Smooth muscle cell of the brain vasculature (primary cell): ENCODE measurements around the gene LY6G6F.

Source experiments
- DNase-seq: peaks from one replicate; pipeline ENCODE4 v3.0.0-alpha.2; 2012; ENCODE audit warnings: low read depth, low spot score

Gene LY6G6F

DNA sequence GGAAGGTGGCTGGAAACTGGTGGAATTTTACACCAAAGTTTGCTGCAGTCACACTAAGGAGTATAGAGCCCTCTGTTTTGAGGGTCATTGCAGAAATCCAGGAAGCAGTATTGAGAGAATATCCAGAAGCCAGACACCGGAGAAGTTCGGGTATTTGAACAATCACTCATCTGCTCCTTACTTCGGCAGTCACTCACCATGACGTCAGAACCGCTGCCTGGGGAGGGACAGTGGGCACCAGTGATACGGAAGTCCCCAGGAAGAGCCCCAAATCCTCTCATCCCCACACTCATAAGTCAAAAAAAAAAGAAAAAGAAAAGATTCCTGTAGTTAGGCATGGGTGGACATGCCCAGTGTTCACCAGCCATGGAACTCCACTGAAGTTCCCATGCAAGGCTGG, 29.8 kb upstream of the LY6G6F start:
- DNase-seq = no peak

DNA sequence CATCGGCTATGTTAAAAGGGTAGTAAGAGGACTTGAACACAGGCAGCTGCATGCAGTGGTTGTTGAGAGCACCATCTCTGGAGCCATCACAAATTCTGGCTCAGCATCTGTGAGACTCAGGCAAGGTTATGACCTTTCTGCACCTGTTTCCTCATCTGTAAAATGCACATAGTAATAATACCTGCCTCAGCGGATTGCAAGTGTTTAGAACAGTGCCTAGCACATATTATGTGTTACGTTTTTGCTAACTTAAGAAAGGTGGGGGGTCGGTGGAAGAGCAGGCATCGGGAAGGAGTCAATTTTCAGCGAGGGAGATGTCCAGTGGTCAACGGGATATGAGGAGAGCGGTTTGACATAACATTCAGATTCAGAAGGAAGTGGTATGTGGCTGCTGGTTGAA, 28.7 kb upstream of the LY6G6F start:
- DNase-seq = no peak

DNA sequence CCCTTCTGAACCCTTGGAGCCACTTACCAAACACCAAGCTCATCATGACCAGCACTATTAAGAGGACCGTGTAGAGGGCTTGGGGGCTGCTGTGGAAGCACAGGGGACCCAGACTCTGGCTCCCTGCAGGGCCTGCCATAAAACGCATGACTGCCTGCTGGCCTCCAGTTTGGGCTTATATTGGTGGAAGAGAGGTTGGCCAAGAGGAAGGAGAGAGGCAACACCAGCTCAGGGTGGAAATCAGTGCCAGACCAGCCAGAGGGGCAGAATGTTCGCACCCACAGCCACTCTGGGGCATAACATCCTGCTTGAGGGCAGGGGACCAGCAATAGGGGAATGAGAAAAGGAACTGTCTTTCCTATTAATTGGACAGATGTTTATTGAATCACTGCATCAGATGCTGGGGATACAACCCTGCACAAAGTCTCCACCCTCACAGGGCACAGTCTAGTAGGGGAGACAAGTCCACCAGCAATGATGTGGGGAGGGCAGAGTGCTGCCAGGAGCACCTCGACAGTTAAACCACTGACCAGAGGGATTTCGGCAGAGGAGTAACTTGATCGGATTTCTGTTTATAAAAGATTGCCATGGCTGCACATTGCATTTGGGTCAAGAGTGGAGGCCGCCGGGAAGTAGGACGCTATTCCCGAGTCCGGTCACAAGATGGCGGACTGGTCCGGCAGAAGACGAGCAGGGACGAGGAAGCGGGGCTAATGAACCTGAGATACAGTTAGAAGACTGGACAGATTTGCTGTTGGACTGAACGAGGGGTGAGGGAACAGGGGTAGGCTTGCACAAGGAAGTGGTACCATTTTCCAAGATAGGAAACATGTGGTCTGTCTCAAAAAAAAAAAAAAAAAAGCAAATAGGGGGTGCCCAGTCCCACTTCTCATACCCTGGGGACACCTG, 26.2 kb upstream of the LY6G6F start, which contains the start of gene LY6G5C:
Gene LY6G5C (minus strand): TSS at position 842 of the 909 bp plus-strand sequence. CDS start 694 bp downstream, at position 148.
- DNase-seq = peak; percentile 72

DNA sequence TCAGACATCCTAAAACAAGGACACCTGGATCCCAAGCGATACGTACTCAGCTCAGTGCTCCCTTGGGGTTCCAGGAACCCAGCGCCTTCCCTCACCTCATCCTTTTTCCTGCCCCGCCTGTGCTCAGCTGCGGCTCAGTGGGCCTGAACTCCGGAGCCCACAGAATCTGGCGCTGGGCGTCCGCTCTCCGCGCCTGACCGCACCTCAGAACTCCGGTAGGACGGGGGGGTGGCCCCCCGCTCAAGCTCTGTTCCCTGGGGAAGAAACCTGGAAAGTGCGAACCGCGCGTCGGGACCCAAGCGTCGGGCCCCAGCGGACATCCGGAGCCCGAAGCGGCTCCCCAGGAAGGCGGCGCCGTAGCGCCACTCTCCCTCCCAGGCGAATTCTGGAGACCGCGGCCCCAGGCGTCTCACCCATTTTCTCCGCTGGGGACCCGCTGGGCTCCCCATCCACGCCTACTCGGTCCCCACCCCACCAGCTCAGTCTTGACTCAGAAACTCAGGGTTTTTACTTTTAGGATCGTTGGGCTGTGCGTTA, 25.5 kb upstream of the LY6G6F start:
- no peak for DNase-seq

DNA sequence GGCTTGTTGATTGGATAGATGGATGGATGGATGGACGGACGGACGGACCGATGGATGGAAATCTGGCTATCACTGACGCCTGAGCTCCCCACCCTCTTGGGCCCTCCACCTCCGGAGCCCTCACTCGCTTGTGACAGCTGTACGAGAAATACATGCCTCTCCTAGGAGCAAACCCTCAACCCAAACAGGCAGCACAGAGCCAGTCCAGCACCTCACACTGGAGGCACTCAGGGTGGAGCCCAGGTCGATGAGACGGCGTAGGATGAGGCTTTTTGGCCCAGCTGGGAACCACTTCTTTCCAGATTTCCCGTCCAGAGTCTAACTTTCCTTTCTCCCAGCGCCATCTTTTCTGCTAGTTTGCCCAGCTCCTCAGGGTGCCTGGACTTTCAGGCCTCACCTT, 23.1 kb upstream of the LY6G6F start:
- no peak for DNase-seq

DNA sequence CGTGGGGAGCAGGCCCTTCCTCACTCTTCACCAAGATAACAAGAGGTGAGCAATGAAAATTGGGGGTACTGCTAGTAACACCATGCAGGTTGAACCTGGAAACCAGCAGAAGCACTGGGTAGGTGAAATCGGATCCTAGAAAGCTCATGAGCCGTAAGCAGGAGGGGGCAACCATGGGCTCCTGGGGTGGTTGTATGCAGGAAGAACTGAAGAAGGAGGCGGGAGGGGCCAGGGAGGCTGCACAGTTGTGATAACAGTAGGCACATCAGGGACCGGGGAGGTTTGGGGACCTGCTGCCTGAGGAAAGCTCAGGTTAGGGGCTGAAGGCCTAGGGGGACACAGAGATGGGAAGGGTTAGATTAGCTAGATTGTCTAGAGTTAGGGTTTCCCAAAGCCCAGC, 20.2 kb upstream of the LY6G6F start:
- no peak for DNase-seq

DNA sequence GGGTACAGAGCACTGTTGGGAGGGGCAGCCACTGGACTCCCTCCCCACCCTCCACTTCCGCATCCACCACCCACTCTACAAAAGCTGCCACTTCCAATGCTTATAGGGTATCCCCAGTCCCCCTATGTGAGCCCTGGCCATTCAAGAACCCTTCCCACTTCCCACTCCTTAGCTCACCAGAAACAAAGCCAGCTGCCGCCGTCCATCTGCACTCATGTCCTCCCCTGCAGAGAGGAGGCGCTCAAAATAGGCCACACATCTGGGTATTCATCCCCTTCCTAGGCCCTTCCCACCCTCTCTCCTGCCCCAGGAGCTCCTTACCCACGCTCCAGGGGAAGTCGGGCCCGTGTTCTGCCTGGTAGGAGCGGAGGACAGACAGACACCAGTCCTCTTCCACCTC, 19.3 kb upstream of the LY6G6F start:
- DNase-seq = no peak

DNA sequence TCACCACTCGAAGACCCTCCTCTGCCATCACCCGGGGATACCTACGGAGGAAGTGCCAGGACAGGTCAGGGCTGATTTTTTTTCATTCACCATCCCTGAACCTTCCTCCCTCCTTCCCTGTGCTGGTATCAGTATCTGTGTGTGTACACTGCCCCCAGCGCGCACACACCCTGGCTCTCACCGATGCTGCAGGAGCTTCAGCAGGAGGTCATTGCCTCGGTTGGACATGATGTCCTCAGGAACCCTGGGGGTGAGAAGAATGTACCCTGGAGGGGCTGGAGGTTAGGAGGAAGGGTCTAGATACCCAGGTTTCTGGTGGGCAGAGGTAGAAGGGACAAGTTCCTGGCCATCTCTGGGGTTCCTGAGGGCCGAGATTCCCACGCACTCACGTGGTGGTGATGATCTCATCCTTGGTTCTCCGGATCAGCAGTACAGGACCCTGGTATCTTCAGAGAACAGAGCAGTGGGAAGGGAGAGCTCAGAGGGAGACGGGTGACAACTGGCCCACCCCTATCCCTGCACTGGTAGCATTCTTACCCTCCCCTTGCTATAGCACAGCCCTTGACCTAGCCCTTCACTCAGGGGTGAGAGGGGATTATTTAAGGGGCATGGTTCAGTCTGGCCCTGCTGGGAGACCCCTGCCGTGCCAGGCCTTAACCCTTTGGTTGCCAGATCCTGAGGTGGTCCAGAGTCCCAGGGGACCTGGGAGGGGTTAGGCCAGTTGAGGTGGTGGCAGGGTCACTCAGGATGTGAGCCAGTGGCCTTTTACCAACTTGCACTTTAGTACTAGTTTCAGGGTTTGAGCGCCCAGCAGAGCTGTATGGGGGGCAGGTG, 18.6 kb upstream of the LY6G6F start:
- DNase-seq = no peak

DNA sequence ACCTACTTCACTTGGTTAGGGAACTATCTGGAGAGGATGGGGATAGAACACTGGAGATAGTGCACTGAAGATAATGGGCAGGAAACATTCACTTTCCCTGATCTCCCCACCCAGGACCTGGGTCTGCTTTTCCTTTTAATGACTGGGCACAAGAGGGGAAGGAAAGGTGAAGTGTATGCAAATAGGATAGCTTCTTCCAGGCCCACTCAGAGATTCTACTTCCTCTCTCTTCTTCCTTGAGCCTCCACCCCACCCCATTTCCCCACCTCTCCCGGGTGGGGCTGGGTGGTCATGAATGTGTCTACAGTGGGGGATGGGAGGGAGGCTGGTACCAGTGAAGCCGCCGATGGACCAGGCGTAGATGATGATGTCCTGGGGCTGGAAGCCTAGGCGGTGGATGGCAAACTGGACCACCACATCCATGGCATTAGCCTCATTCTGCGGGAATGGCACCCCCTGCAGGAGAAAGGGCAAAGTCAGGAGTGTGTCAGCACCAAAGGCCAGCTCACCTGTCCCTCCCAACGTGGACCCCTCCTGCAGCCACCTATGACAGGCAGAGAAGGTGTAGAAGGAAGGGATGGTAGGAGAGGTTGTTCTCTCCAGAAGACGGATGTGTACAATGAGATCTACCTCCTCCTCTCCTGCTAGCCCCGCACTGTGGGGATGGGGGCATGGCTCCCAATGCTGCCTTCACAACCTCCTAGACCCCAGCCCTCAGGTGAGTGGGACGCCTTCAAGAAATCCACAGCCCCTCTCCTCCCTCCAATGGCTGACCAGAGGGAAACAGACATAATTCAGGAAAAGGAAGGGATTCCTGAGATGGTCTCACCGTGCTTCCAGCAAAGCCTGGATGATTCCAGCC, 17.2 kb upstream of the LY6G6F start:
- DNase-seq = no peak

DNA sequence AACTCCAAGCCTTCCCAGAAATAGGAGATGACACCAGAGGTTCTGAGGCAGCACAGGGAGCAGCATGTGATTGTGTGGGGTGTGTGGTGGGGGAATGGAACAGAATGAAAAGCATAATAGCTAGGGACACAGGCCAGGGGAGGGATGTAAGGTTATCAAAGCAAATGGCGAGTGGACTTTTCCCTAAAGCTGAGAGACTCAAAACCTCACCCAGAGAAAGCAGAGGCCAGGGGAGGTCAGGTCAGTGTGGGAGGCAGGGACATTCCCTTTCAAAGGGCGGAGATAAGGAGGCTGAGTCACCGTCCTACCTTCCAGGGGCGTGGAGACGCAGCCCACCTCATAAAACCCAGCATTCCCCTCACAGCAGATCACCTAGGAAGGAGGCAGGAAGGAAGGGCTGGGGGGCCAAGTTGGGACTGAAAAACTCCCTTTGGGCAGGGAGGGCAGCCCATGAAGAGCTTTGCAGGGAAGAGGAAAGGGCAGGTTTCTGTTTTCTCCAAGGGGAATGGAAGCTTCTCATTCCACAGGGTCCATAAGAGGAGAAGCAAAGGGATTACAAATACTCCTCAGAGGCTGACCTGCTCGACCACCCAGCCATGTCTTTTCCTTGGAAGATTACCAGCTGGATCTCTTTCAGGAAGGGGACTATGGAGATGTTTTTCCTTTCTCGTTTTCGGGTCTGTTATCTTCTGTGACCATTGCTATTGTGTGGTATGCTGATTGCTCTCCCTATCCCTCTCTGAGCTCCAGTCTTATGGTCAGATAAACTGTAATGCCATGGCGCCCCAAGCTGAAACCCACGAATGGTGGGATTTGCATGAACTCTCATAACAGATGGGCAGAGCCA, 16.2 kb upstream of the LY6G6F start:
- no peak for DNase-seq

DNA sequence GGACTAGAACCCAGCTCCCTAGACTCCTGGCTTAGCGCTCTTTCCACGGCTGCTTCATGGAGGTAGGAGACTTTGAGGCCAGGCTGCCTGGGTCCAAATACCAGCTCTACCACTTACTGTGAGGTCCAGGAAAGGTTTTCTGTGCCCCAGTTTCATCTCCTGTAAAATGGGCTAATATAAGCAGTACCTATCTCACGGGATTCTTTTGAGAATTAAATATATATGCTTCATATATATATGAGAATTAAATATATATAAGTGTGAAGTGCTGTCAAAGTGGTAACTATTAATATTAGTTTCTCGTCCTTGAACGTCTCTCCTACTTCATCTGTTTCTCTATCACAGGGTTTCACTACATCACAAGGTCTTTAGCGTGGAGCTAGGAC, 15.6 kb upstream of the LY6G6F start:
- DNase-seq = no peak

DNA sequence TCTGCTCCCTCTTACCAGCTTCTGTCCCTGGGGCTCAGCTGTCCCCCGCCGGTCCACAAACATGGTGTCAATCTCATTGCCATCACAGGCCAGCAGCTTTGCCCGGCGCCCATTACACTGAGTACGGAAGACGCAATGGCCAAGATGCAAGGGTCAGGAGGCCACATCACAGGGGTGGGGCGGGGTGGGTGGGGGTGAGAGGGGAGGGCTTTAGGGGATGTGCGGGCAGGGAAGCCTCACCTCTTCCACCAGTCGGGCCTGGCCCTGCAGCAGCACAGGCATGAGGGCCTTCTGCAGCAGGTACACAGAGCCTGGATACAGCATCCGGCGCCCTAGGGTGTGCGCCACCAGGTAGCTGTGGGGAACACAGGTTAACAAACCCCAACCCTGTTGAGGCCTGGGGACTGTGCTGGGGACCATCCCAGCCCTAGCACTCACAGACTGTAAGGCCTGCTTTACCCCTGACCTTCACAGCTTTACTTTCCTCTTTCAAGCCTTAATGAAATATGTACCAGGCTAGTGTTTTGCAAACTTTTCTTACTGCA, 15.0 kb upstream of the LY6G6F start:
- DNase-seq = no peak

DNA sequence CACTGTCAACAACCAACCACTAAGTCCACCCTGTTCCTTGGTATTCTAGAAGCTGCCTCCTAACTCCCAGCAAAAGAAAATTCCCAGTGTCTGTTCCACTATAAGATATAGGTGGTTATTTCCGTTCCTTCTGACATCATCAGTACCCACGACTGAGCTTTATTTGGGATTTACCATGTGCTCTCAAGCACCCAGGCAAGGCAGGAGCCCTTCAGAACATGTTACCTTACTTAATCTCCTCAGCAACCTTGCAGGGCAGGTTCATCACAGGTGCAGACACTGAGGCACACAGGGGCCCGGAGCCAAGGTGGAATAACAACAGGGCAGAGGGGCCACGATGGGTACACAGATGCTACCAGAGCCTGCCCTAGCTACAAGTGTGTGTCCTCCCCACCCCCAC, 14.3 kb upstream of the LY6G6F start:
- DNase-seq = no peak

DNA sequence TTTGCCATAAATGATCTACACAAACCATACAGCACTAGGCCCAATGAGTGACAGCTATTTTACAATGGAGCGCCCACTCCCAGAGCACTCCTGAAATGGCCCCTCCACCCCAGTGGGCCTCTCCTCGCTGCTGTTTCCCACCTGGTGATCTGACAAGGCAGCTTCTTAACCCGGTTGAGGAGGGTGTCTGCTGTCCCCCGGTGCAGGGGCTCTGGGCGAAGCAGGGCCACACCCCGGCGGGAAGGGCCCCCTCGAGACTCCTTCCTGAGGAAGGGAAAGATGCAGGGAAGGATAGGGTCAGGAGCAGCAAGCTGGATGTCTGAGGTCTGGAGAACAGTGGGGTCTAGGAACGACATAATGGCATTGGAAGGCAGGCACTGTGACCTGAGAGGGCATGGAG, 13.8 kb upstream of the LY6G6F start:
- no peak for DNase-seq

DNA sequence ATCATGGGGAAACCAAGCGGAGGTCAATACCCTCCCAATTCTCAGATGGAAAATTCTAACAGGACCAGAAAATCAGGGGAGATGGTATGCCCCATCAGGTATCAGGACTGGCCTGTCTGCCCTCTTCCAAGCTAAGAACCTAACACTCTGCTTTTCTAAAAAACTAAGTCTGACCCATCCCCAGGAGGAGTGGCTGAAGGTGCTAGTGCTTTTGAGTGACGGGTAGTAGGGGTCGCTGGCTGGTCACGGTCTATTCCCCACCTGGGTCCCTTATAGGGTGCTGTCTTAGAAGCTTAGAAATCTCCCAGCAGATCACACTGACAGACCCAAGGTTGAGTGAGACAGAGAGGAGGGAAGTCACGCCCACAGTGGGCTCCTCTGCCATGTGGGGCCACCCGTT, 13.1 kb upstream of the LY6G6F start:
- no peak for DNase-seq

DNA sequence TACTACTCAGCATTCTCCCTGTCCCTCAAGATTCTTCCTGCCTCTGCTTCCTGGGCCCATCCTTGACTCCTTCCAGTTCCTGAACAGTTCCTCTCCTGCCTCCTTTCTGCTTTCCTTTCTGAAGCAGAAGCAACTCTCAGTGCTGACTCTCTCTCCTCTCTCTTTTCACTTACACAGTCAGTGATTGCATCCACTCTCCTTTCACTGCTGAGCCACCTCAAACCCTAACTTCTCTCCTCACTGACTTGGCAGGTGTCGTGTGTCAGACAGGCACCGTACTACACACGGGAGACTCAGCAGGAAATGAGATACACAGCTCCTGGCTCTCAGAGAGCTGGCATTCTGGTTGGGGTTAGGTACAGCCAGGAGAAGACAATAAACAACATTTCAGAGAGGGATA, 9.1 kb upstream of the LY6G6F start:
- DNase-seq = no peak

DNA sequence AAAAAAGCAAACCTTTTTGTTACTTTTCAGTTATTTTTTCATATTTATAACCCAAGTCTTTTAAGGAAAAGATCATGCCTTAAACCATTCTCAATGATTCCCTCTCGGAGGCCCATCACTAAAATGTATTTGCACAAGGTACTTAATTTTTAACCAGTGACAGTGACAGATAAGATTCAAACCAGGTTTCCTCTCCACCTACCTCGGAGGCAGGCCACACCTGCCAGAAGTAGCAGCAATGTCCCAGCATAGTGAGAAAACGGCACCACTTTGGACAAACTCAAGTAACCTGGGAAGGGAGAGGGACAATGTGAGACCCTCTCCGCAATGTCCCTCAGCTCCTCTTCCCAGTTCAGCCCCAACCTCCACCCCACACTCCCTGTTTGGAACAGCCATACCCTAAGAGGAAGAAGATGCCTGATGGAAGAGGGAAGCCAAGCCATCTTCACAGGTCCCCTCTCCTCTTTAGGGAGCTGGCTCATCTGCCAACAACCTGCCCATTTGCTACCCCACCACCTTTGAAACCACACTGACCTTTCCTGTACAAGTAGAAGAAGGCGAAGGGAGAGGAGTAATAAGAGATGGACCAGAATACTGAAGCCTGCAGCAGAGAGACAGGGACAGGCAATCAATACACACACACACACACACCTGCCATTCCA, 5.8 kb upstream of the LY6G6F start:
- no peak for DNase-seq

DNA sequence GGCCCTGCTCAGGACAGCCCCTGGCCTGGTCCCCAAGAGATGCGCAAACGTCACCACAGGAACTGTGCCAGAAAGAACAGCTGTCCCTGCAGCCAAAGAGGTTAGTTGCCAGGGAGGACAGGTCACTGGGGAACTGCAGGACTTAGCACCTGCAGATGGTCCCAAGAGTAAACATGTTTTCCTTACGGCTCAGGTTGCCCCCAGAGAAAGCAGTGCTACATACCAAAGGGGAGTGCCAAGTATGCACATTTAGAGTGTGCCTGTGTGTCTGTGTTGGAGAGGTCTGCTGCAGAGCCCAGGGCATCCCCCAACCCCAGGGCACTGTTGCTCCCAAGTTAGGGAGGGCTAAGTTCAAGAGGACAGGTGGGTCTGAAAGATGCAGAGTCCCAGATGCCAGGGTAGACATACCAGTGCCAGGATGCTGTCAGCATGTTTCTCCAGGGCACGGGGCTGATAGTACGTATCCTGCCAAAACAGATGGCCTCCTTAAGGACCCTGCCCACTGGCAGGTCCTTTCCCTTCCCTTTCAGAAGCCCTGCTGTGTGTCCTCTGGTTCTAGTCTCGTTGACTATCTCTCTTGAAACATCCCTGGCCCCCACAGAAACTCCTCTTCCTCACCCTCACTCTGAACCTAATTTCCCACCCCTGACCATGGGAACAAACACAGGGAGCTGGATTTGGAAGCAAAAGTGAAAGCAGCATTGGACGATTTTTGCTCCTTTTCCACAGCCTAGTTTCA, 4.8 kb upstream of the LY6G6F start:
- no peak for DNase-seq

DNA sequence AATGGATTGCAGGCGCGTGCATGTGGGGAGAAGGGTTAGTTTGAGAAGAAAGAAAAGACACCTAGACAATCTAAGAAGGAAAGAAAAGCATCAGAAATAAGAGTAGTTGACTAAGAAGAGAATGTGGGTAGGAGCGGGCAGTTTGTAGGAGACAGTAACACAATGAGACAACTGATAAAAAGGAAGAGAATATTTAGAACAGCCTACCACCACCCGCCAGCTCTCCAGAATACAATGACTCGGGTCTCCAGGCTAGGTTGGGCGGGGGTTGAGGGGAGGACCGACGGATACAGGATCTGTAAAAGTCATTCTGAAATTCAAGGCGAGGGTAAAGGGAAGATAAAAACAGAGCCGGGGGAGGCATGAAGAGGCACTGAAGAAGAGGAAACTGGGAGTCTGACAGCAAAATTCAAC, 4.3 kb upstream of the LY6G6F start:
- DNase-seq = no peak
